ENCODE data around the gene ZCCHC4.

ZCCHC4 gene

DNA sequence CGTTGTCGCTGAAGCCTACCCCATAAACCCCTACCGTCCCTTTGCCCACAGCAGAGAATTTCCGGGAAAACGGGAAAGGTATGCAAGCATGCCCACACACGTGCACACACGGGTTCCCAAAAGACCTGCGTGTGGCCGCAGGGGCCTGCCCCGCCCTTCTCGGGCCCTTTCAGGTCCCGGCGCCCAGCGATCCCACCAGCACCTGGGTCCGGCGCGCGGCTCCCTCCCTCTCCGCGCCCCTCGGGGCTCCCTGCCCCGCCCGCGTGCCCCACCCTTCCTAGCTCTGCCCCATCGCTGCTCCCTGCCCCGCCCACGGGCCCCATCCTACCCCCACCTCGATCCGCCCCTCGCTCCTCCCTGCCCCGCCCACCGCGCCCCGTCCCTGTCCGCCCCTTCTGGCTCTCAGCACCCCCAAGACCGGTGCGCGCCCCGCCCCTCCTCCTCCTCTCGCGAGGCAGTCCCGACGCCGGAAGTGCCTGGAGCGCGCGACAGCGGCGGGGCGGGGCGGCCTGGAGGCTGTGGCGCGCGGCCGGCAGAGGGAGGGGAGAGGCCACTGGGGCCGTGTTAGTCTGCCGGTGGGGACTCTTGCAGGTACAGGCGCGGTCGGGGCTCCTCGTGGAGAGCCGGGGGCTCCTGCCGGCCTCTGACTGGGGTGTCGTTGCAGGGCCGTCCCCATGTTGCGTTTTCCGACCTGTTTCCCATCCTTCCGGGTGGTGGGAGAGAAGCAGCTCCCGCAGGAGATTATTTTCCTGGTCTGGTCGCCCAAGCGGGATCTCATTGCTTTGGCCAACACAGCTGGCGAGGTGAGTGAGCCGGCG, 64.4 kb downstream of the ZCCHC4 start, which contains the start of gene ANAPC4:
ANAPC4 (plus strand) TSS at position 510 of the 818 bp plus-strand sequence; CDS start at position 675, 165 bp downstream.
- DNase-seq (ENCODE audit: low spot score) = peak; percentile 85

DNA sequence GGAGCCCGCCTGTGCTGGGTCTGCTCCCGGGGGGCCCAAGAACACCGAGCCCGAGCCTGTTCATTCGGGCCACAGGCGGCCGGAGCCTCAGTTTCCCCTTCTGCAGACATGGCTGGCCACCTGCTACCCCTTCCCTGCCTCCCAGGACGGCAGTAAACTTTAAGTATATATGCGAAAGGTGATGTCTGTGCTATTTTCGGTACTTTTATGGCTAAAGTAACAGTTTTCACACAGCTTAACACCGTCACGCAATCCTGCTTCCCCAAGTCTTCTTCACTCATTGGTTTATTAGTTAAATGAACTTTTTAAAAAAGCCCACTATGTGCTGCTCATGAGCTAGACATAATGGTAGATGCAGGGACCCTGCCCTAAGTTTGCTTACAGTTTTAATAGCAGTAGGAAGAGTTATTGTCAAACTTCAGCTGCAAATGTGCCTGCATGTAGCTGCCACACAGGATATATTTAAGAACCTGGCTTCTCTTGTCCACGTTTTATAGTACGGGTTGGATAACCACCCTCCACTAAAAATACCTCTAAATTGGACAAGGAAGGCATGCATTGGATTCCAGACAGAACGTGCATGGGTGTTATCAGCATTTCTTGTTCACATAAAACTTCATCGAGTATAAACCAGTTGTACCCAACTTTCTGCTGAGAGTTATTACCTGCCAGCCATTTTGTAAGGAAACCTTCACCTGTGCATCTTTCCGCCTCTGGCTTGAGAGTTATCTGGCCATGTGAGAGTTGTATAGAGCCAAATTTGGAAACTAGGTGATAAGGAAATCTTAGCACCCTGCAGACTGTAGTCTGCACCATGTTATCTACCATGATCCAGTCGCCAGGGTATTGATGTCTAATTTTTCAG, 65.2 kb downstream of the ZCCHC4 start:
- no peak for DNase-seq (ENCODE audit: low spot score)

GRCh38 chr4:25378437-25378743, 65.8 kb downstream of the ZCCHC4 start:
- DNase-seq (ENCODE audit: low spot score) = no peak

DNA sequence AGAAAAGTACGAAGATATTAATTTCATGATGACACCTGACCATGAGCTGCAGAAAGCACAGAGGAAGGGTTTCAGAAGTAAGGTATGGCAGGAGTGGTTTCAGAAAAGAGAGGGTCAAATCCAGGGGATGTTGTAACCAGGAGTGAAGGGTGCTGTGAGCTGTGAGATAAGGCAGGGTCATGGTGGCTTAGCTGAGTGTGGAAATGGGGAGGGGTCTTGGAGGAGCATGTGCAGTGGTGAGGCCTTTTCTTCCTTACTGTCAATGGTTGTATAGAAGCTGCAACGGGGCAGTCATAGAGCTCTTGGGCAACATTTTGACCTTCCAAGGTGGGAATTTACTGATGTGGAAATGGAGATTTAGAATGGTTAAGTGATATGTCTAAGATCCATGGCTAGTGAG, 67.0 kb downstream of the ZCCHC4 start:
- DNase-seq (ENCODE audit: low spot score) = no peak

GRCh38 chr4:25383647-25384046, 71.1 kb downstream of the ZCCHC4 start:
- no peak for DNase-seq (ENCODE audit: low spot score)

DNA sequence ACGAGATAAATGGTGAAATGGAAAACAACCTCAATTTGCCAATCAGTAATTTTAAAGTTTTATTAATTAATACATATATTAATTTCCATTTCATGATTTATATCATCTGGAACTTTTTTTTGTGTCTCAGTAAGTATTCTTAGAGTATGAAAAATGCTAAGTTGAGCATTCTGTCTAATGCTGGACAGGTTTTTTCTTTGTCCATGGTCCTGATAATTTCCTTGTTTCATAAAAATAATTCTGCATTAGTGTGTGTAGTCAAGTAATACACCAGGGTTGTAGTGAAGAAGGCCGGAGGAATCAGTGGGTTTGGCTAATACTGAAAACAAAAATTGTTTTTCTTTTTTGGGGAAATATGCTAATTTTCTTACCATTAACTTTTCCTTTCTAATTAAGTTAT, 74.4 kb downstream of the ZCCHC4 start:
- no peak for DNase-seq (ENCODE audit: low spot score)

DNA sequence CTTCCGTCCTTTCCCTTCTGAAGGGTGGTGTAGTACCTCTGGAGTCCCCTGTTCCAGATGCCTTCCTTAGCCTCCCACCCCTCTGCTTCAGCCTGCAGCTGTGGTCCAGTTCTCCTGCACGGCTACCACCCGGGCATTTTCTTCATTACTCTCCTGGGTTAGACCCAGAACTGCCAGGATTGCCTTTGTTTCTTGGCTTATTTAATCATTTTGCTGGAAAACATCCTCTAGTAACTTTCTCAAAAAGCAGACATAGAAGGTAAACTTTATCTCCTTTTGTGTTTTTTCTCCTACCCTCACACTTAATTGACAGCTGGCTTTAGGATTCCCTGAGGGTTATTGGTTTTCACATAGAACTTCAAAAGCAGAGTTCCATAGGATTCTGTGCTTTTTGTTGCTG, 84.7 kb downstream of the ZCCHC4 start:
- no peak for DNase-seq (ENCODE audit: low spot score)

DNA sequence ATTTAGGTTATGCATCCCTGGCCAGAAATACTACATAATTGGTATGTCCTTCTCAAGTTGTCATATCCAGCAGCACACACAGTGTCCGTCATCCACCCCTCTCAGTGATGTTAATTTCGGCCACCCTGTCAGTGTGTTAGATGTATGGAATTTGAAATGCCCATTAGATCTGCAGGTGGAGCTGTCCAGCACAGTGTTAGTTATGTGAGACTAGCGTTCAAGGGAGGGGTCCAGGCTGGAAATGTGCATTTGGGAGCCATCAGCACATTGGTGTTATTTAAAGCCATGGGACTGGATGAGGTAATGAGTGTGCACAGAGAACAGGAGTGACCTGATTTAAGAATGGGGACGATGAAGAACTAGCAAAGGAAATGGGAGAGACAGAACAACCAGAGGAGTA, 86.9 kb downstream of the ZCCHC4 start:
- DNase-seq (ENCODE audit: low spot score) = no peak

DNA sequence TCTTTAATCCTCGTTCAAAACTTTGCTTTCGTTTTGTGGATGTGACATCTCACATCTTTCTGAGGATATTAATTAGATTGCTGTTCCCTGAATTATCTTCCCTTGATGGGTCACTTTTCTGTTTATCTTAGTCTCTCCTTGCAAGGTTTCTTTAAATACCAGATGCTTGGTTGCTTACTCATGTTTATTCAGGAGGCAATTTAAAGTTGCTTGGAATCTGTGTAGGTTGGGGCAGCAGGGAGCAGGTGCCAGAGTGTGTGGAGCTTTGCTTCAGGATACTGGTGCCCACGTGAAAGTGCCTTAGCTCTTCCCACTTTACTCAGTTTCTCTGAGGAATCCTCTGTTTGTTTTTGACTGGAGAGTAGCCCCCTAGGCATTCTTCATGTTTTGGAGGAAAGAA, 88.5 kb downstream of the ZCCHC4 start:
- no peak for DNase-seq (ENCODE audit: low spot score)

DNA sequence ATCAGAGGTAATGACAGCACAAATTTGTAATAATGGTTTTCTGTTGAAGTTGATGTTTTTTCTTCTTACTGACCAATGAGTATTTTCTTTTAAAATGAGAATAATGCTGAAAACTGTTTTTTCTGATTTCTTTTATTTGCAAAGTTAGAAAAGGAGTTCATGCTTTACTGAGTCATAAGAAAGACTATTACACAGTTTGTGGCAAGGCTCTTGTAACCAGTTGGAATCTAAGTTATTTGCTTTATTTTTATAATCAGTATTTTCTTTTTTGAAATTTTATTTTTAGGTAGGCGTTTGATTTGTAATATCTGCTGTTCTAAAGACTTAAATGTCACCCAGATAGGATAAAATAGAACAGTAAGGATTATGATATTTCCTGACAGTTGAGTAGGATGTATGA, 89.9 kb downstream of the ZCCHC4 start:
- no peak for DNase-seq (ENCODE audit: low spot score)

GRCh38 chr4:25403699-25404098, 91.1 kb downstream of the ZCCHC4 start:
- no peak for DNase-seq (ENCODE audit: low spot score)

DNA sequence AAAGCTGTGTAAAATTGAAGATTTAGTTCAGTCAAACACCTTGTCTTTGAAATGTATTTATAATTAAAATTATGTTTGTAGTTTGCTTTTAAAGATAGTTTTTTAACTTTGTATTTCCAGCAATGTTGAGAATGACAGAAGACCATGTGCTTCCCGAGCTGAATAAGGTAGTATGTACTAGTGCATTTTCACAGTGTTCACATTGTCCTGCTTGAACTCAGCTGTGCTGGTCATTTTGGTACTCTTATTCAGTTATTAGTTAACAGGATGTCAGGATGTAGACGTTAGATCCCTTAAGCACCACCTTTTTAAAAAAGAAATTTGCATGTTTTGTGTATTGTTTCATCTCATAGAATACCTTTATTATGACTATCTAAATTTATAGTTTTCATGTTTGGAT, 92.9 kb downstream of the ZCCHC4 start:
- no peak for DNase-seq (ENCODE audit: low spot score)

GRCh38 chr4:25406081-25406692, 93.6 kb downstream of the ZCCHC4 start:
- DNase-seq (ENCODE audit: low spot score) = no peak

- DNase-seq (ENCODE audit: low spot score) = no peak
These were observed 98.4 kb downstream of the ZCCHC4 start for GRCh38 chr4:25410820-25411529.

GRCh38 chr4:25413261-25413660, 100.7 kb downstream of the ZCCHC4 start:
- no peak for DNase-seq (ENCODE audit: low spot score)

DNA sequence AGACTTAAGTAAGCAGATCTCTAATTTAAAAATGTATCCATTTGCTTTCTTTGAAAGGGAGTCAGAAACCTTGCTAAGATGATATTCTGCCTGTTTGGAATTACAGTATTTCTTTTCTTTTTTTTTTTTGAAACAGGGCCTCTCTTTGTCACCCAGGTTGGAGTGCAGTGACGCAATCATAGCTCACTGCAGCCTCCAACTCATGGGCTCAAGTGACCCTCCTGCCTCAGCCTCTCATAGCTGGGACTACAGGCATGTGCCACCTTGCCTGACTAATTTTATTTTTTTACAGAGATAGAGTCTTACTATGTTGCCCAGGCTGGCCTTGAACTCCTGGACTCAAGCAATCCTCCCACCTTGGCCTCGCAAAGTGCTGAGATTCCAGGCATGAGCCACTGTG, 104.4 kb downstream of the ZCCHC4 start:
- DNase-seq (ENCODE audit: low spot score) = no peak

Measured in SK-N-DZ (cell line).